Lower lobe of right lung (tissue), 2 donors: ENCODE data around the gene STARD8. TPM values are rescaled to one million over a fixed set of nuclear protein-coding genes. Genes with fewer than 3 reads are reported as not detected.

Experiments used
- ATAC-seq, 2 donors: fragments of 200-7000 bp; cut with Tn5 transposase; one replicate each; pipeline ENCODE4 v1.9.1; 2020 to 2022; ENCODE audit warnings: mild to moderate bottlenecking in 2 of 2, moderate library complexity in 2 of 2
- DNase-seq: peaks from one replicate; pipeline ENCODE4 v3.0.0-alpha.2; 2020
- H3K27ac ChIP-seq: fragments of 200-600 bp; one replicate; pipeline ENCODE4 v1.8.0; 2022
- H3K27me3 ChIP-seq: fragments of 200-600 bp; one replicate; pipeline ENCODE4 v1.8.0; 2022; ENCODE audit warnings: low read depth
- H3K36me3 ChIP-seq: fragments of 200-600 bp; one replicate; pipeline ENCODE4 v1.8.0; 2022; ENCODE audit warnings: mild to moderate bottlenecking
- H3K4me1 ChIP-seq: fragments of 200-600 bp; one replicate; pipeline ENCODE4 v1.8.0; 2022
- H3K4me3 ChIP-seq: fragments of 200-600 bp; one replicate; pipeline ENCODE4 v1.8.0; 2022; ENCODE audit warnings: mild to moderate bottlenecking
- H3K9me3 ChIP-seq: fragments of 200-600 bp; one replicate; pipeline ENCODE4 v1.8.0; 2022
- CTCF ChIP-seq: fragments of 200-600 bp; IDR thresholded peaks from one replicate; pipeline ENCODE4 v1.8.0; 2022; ENCODE audit warnings: antibody characterized with exemption, mild to moderate bottlenecking
- intact Hi-C: fragments of 100-400 bp; cut with DNase I; formaldehyde crosslinking; loops from one replicate; pipeline ENCODE4 v1.11.0; 2022
- total RNA-seq: library from RNA; stranded (reverse); fragmentation: NEBNext Ultra II Directional; extraction: Animal tissue kit (Norgen Biotek cat#: 25700); gene quantifications from one replicate; pipeline ENCODE4 v1.2.1, GENCODE V29; 2021
- donor health status: DM: no; HTN: yes; CAD: no; lungs with severe emphysema.

The STARD8 gene
- total RNA-seq, 1 donor from 2014 or later = 36.5 TPM

GRCh38 chrX:68682790-68683189 is 35.3 kb downstream of the STARD8 start:
- intact Hi-C loops = no loop called here
- Histone ChIP-seq H3K27ac (no peak overlapping the region), H3K4me1 (peaks cover 24% of the 10 kb centered on the region), H3K27me3 (no peaks in the 10 kb centered on the region), H3K9me3 (no peaks in the 10 kb centered on the region), H3K36me3 (no peaks in the 10 kb centered on the region), H3K4me3 (no peak overlapping the region)
- no peak for TF ChIP-seq CTCF
- DNase-seq (no peak), ATAC-seq (no peak)

- no peak for DNase-seq
- Histone ChIP-seq H3K36me3 (no peaks in the 10 kb centered on the region), H3K27ac (peak overlapping the region; percentile 46), H3K9me3 (no peaks in the 10 kb centered on the region), H3K4me1 (peaks cover 24% of the 10 kb centered on the region), H3K4me3 (no peak overlapping the region), H3K27me3 (no peaks in the 10 kb centered on the region)
- intact Hi-C loops = no loop called here
- no peak for TF ChIP-seq CTCF
- no peak for ATAC-seq
Measured at GRCh38 chrX:68683580-68683979, 36.1 kb downstream of the STARD8 start.

- DNase-seq = peak; percentile 67
Measured at GRCh38 chrX:68684291-68684918, 36.9 kb downstream of the STARD8 start.

GRCh38 chrX:68684919-68685304 is 37.4 kb downstream of the STARD8 start:
- DNase-seq = no peak
- Histone ChIP-seq H3K9me3 (no peaks in the 10 kb centered on the region), H3K27ac (peak overlapping the region; percentile 46), H3K4me3 (no peak overlapping the region), H3K4me1 (peaks cover 24% of the 10 kb centered on the region), H3K36me3 (no peaks in the 10 kb centered on the region), H3K27me3 (no peaks in the 10 kb centered on the region)
- no peak for ATAC-seq
- no peak for TF ChIP-seq CTCF
- intact Hi-C loops = no loop called here

More at GRCh38 chrX:68684291-68684918, 36.9 kb downstream of the STARD8 start:
- intact Hi-C loops = no loop called here
- H3K9me3 ChIP-seq = no peaks in the 10 kb centered on the region
- no peaks in the 10 kb centered on the region for H3K27me3 ChIP-seq
- peak overlapping the region; percentile 46 for H3K27ac ChIP-seq
- H3K4me3 ChIP-seq = no peak overlapping the region
- no peak for TF ChIP-seq CTCF
- no peaks in the 10 kb centered on the region for H3K36me3 ChIP-seq
- ATAC-seq = peak; percentile 46 to 74
- peaks cover 24% of the 10 kb centered on the region for H3K4me1 ChIP-seq

- DNase-seq (no peak), ATAC-seq (peak; percentile 64 to 77)
- no peak for TF ChIP-seq CTCF
Measured at GRCh38 chrX:68685685-68686084, 38.2 kb downstream of the STARD8 start.

More at GRCh38 chrX:68685685-68686084, 38.2 kb downstream of the STARD8 start:
- intact Hi-C loops = no loop called here
- Histone ChIP-seq H3K4me3 (peak overlapping the region; percentile 53), H3K4me1 (peaks cover 24% of the 10 kb centered on the region), H3K36me3 (no peaks in the 10 kb centered on the region), H3K27me3 (no peaks in the 10 kb centered on the region), H3K9me3 (no peaks in the 10 kb centered on the region), H3K27ac (peak overlapping the region; percentile 78)
